GM21447 (cell line): ENCODE results near the gene SUV39H1.
"Not testable (repeated sequence)": the region's sequence is repeated elsewhere in the genome, so short reads cannot be mapped to it uniquely, and the experiment has no call there.

ENCODE experiments used
- ATAC-seq: cut with Tn5 transposase; IDR thresholded peaks from one replicate; pipeline ENCODE4 v1.9.1; 2021; ENCODE audit not compliant: unreplicated experiment

The SUV39H1 gene

GRCh38 chrX:48696301-48696908 lies at the start of gene SUV39H1:
Gene SUV39H1, plus strand, starts transcription at chrX:48696734. Its CDS starts 51 bp downstream, at chrX:48696785.
- ATAC-seq: peak; percentile 85

DNA sequence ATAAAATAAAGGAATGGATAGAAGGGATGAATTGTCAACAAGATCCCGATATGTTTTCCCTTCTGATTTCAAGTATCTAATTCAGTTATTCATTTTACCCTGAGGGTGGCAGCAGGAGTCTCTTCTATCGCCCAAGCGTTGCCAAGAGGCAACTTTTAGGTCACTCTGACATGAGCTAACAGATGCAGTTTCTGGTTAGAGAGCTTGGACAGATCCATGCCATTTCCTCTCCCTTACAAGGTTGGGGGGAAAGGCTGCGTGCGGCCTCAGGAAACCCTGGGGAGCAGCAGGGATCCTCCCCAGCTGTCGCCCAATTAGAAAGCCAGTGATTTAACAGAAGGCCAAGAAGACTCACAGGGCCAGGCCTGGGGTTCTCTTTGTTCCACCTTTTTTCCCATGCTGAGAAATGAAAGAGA lies 48.2 kb upstream of the SUV39H1 start:
- ATAC-seq: no peak

GRCh38 chrX:48649102-48649501 lies 47.4 kb upstream of the SUV39H1 start:
- no peak for ATAC-seq

- not testable (repeated sequence) for ATAC-seq
Measured at GRCh38 chrX:48652055-48652579, 44.4 kb upstream of the SUV39H1 start.

DNA sequence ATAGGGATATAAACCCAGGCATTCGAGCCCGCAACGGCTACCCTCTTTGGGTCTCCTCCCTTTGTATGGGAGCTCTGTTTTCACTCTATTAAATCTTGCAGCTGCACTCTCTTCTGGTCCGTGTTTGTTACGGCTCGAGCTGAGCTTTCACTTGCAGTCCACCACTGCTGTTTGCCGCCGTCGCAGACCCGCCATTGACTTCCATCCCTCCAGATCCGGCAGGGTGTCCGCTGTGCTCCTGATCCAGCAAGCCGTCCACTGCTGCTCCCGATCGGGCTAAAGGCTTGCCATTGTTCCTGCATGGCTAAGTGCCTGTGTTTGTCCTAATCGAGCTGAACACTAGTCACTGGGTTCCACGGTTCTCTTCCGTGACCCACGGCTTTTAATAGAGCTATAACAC lies 41.8 kb upstream of the SUV39H1 start:
- ATAC-seq: not testable (repeated sequence)

GRCh38 chrX:48659686-48660085 lies 36.8 kb upstream of the SUV39H1 start:
- not testable (repeated sequence) for ATAC-seq

GRCh38 chrX:48663241-48663640 lies 33.3 kb upstream of the SUV39H1 start:
- ATAC-seq: no peak

DNA sequence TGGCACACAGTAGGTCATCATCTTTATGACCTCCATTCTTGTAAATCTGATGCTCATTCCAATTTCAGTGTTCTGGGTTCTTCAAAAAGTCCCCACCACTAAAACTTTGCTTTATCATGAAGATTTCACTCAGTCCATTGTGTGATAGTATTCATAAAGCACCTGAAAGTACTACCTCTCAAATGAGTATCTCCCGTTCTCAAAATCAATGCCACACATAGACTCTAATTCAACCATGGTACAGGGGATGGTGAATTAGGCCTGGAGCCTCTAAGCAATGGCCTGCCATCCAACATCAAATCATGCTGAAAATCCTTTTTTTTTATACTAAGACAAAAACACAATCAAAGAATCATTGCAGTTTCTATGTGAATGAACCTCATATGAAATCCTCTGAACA lies 32.4 kb upstream of the SUV39H1 start:
- ATAC-seq: no peak

DNA sequence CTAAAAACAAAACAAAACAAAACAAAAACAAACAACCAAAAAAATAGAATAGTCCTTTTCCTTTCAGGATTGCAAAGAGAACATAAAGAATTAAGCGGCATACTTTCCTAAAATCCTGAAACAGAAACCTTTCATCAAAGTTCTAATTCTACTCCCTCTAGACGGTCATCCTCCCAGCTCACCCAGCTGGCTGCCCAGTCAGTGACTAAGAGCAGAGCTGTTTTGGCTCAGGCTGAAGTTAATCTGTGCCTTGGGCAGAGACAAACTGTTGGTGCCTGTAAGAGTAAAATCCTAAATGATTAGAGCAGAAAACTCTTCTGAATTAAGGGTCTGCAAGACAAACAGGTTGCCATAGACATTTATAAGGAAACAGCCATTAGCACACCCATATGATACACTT lies 30.5 kb upstream of the SUV39H1 start:
- ATAC-seq: no peak

DNA sequence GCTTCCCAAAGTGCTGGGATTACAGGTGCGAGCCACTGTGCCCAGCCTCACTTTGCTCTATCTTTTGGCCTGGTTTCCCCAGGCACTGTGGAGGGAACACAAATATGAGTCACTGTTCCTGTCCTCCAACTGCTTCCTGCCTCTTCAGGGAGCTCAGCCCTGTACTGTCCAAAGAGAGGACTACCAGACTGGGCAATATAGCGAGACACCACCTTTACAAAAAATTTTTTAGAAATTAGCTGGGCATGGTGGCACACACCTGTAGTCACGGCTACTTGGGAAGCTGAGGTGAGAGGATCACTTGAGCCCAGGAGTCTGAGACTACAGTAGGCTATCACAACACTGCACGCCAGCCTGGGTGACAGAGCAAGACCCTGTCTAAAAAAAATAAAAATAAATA lies 29.9 kb upstream of the SUV39H1 start:
- no peak for ATAC-seq

- no peak for ATAC-seq
Measured at GRCh38 chrX:48667509-48667908, 29.0 kb upstream of the SUV39H1 start.

GRCh38 chrX:48668187-48668586 lies 28.3 kb upstream of the SUV39H1 start:
- not testable (repeated sequence) for ATAC-seq

- ATAC-seq: peak; percentile 91
Measured at GRCh38 chrX:48676106-48676892, 20.2 kb upstream of the SUV39H1 start.

DNA sequence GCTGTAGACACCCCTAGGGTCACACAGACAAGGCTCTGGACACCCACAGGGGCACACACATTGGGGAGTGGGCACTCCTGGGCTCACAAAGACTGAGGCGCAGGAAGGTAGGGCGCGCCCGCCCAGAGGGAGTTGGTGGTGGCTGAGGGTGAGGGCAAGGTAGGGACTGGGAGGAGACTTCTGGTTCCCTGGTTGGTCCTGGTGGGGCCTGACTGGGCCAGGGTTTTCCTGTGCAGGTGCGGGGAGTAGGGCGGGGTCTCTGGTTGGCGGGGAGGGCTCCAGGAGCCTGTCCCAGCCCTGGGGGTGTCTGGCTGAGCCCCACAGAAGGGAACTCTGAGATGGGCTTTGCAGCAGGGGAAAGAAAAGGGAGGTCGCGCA lies 19.7 kb upstream of the SUV39H1 start:
- ATAC-seq: peak; percentile 13

- no peak for ATAC-seq
Measured at GRCh38 chrX:48677516-48677915, 19.0 kb upstream of the SUV39H1 start.

DNA sequence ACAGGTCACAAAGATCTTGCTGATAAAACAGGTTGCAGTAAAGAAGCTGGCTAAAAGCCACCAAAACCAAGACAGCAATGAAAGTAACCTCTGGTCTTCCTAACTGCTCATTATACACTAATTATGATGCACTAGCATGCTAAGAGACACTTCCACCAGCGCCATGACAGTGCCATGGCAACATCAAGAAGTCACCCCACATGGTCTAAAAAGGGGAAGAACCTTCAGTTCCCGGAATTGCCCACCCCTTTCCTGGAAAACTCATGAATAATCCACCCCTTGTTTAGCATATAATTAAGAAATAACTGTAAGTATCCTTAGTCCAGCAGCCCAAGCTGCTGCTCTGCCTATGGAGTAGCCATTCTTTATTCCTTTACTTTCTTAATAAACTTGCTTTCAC lies 16.1 kb upstream of the SUV39H1 start:
- not testable (repeated sequence) for ATAC-seq

DNA sequence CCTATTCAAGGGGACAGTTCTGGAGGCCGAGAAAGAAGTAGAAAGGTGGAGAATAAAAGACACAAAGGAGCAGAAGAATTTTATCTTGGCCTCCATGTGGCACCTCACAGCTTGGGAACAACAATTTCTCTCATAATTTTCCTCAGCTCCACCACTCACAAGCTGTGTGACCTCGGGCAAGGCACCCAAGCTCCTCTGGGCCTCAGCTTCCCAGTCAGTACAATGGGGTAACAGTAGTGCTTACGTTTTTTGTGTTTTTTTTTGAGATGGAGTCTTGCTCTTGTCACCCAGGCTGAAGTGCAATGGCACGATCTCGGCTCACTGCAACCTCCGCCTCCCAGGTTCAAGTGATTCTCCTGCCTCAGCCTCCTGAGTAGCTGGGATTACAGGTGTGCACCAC lies 15.6 kb upstream of the SUV39H1 start:
- ATAC-seq: not testable (repeated sequence)

GRCh38 chrX:48681539-48682183 lies 14.9 kb upstream of the SUV39H1 start:
- no peak for ATAC-seq

DNA sequence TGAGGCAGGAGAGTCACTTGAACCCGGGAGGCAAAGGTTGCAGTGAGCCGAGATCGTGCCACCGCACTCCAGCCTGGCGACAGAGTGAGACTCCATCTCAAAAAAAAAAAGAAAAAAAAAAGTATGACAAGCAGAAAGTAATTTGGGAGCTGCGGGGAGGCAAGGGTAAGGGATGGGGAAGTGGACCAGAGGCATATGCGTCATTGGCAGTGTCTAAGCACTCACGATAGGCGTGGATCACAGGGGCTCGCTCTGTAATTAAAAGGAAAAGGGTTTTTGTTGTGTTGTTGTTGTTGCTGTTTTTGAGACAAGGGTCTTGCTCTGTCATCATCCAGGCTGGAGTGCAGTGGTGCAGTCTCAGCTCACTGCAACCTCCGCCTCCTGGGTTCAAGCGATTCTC lies 13.7 kb upstream of the SUV39H1 start:
- ATAC-seq: not testable (repeated sequence)

DNA sequence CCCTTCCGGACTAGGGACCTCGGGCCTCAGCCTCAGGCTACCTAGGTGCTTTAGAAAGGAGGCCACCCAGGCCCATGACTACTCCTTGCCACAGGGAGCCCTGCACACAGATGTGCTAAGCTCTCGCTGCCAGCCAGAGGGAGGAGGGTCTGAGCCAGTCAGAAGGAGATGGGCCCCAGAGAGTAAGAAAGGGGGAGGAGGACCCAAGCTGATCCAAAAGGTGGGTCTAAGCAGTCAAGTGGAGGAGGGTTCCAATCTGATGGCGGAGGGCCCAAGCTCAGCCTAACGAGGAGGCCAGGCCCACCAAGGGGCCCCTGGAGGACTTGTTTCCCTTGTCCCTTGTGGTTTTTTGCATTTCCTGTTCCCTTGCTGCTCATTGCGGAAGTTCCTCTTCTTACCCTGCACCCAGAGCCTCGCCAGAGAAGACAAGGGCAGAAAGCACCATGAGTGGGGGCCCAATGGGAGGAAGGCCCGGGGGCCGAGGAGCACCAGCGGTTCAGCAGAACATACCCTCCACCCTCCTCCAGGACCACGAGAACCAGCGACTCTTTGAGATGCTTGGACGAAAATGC lies 13.0 kb upstream of the SUV39H1 start, which contains the start of gene WAS:
WAS (plus strand) TSS at position 389 of the 572 bp plus-strand sequence; CDS start at position 444, 55 bp downstream.
- peak; percentile 96 for ATAC-seq

DNA sequence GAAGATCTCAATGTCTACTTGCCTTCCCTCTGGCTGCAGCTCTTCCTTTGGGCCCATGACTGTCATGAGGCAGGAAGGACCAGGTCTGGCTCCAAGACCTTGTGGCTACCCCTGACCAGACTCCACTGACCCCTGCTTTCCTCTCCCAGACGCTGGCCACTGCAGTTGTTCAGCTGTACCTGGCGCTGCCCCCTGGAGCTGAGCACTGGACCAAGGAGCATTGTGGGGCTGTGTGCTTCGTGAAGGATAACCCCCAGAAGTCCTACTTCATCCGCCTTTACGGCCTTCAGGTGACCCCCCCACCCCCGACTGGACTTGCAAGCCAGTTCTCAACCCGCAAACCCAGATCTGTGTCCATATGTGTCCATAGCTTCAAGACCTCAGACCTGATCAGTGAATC lies 12.4 kb upstream of the SUV39H1 start:
- ATAC-seq: no peak
